ENCODE data around the gene CEMIP. TPM values are rescaled to one million over a fixed set of nuclear protein-coding genes. Genes with fewer than 3 reads are reported as not detected.

Gene CEMIP
- total RNA-seq, 1 experiment from 2014 or later: 3.5 TPM

GRCh38 chr15:80769829-80770705 is 9.1 kb upstream of the CEMIP start (continued):
- TF ChIP-seq ZBTB33 (IDR thresholded peaks at IDR 0.05; ENCODE audit: extremely low read depth, insufficient replicate concordance, low read length): no peak
- no peak for TF ChIP-seq MAX (IDR thresholded peaks at IDR 0.05)
- no peak for TF ChIP-seq SRF (IDR thresholded peaks at IDR 0.05; ENCODE audit: low read depth)
- TF ChIP-seq ZFX (IDR thresholded peaks at IDR 0.05): no peak
- no peak for TF ChIP-seq POLR2A (IDR thresholded peaks at IDR 0.05; ENCODE audit: borderline replicate concordance, extremely low read depth, insufficient read depth, insufficient read length)
- TF ChIP-seq POLR2AphosphoS5 (IDR thresholded peaks at IDR 0.05; ENCODE audit: low read depth, low read length): no peak
- TF ChIP-seq CEBPB (IDR thresholded peaks at IDR 0.05; ENCODE audit: low read depth): no peak
- TF ChIP-seq REST (IDR thresholded peaks at IDR 0.05; ENCODE audit: low read depth): no peak
- TF ChIP-seq JUND (IDR thresholded peaks at IDR 0.05): no peak
- TF ChIP-seq ZNF274 (IDR thresholded peaks at IDR 0.05; ENCODE audit: low read depth, low read length): no peak

All from HCT116 (cell line).